MCF 10A (cell line): ENCODE data around the gene RAB36. TPM values are rescaled to one million over a fixed set of nuclear protein-coding genes. Genes with fewer than 3 reads are reported as not detected.
"Not testable (repeated sequence)": the region's sequence is repeated elsewhere in the genome, so short reads cannot be mapped to it uniquely, and the experiment has no call there.

Experiments
- BruUV-seq: library from RNA; stranded (reverse); fragments of 400-500 nt; replicated peaks from 2 replicates; lab custom pipeline; 2021; lab: Mats Ljungman, UMichigan
- CTCF ChIA-PET: fragments of 300-600 bp; sonication (Branson Sonifier 250); formaldehyde crosslinking; extraction: SDS; loops from one replicate; lab custom pipeline; 2021; ENCODE audit warnings: antibody characterized with exemption, inconsistent platforms; lab: Yijun Ruan, JAX
- POLR2A ChIA-PET: fragments of 300-600, 350-650 bp; sonication (Branson Sonifier 250); formaldehyde crosslinking; extraction: SDS; loops from one replicate; lab custom pipeline; 2020; ENCODE audit warnings: antibody characterized with exemption, inconsistent platforms; lab: Yijun Ruan, JAX
- DNase-seq: peaks from one replicate; pipeline ENCODE4 v3.0.0-alpha.2; 2018; ENCODE audit not compliant: unreplicated experiment
- H3K27ac Mint-ChIP-seq: one replicate; pipeline ENCODE4 v1.8.0; 2022; ENCODE audit warnings: mild to moderate bottlenecking, low read depth, mixed read lengths; ENCODE audit not compliant: unreplicated experiment
- H3K27me3 Mint-ChIP-seq: one replicate; pipeline ENCODE4 v1.8.0; 2022; ENCODE audit warnings: mixed read lengths; ENCODE audit not compliant: insufficient read depth, unreplicated experiment
- H3K36me3 Mint-ChIP-seq: one replicate; pipeline ENCODE4 v1.8.0; 2022; ENCODE audit warnings: mild to moderate bottlenecking, moderate library complexity, mixed read lengths; ENCODE audit not compliant: insufficient read depth, unreplicated experiment
- H3K4me1 Mint-ChIP-seq: one replicate; pipeline ENCODE4 v1.8.0; 2022; ENCODE audit warnings: mixed read lengths; ENCODE audit not compliant: insufficient read depth, unreplicated experiment
- H3K4me3 Mint-ChIP-seq: one replicate; pipeline ENCODE4 v1.8.0; 2022; ENCODE audit warnings: mild to moderate bottlenecking, moderate library complexity, mixed read lengths; ENCODE audit not compliant: unreplicated experiment
- H3K9me3 Mint-ChIP-seq: one replicate; pipeline ENCODE4 v1.8.0; 2022; ENCODE audit warnings: mixed read lengths; ENCODE audit not compliant: unreplicated experiment
- intact Hi-C: fragments of 100-400 bp; cut with micrococcal nuclease; formaldehyde crosslinking; loops from 2 replicates; pipeline ENCODE4 v1.14.1; 2022
- total RNA-seq: library from RNA; stranded (reverse); gene quantifications from 2 replicates; pipeline ENCODE4 v1.2.3, GENCODE V29; 2022
- TF ChIP-seq, protein P1 (sequence below): fragments of 200-600 bp; IDR thresholded peaks from one replicate; pipeline ENCODE4 v1.8.0; 2022; ENCODE audit warnings: antibody characterized with exemption, mild to moderate bottlenecking; ENCODE audit not compliant: unreplicated experiment

Gene RAB36
- total RNA-seq, 1 experiment from 2014 or later, result 8.5 TPM

DNA sequence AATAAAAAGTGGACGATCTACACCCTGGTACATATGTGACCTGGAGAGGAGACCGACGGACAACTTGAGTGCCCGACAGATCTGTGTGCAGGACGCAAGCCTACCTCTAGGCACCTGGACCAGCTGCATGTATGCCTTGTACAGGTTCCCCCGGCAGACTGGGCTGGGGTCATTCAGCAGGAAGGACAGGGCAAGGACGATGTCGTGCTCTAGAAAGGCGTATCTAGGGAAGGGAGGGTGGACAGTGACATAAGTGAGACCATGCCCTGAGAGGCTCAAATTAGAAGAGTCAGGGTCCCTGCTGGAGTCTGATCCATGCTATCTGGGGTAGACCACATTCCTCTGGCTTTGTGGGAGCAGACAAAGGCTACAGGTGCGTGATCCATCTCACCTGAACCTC lies 11.4 kb upstream of the RAB36 start:
- POLR2A ChIA-PET, result no interaction called here
- Mint-ChIP-seq H3K27ac (no peak overlapping the region), H3K36me3 (no peaks in the 10 kb centered on the region), H3K27me3 (peaks cover 19% of the 10 kb centered on the region), H3K4me3 (no peak overlapping the region), H3K9me3 (no peaks in the 10 kb centered on the region), H3K4me1 (no peaks in the 10 kb centered on the region)
- no TSS peak for BruUV-seq
- CTCF ChIA-PET, result interaction anchor here (0.9 to 3.3 kb wide), 2 partner anchors 12 to 175 kb away, joined by 4 to 33 read pairs; no protein-coding TSS in a partner anchor
- TF ChIP-seq, protein P1, sequence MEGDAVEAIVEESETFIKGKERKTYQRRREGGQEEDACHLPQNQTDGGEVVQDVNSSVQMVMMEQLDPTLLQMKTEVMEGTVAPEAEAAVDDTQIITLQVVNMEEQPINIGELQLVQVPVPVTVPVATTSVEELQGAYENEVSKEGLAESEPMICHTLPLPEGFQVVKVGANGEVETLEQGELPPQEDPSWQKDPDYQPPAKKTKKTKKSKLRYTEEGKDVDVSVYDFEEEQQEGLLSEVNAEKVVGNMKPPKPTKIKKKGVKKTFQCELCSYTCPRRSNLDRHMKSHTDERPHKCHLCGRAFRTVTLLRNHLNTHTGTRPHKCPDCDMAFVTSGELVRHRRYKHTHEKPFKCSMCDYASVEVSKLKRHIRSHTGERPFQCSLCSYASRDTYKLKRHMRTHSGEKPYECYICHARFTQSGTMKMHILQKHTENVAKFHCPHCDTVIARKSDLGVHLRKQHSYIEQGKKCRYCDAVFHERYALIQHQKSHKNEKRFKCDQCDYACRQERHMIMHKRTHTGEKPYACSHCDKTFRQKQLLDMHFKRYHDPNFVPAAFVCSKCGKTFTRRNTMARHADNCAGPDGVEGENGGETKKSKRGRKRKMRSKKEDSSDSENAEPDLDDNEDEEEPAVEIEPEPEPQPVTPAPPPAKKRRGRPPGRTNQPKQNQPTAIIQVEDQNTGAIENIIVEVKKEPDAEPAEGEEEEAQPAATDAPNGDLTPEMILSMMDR, result no peak
- no peak for DNase-seq
- intact Hi-C loops, result no loop called here

DNA sequence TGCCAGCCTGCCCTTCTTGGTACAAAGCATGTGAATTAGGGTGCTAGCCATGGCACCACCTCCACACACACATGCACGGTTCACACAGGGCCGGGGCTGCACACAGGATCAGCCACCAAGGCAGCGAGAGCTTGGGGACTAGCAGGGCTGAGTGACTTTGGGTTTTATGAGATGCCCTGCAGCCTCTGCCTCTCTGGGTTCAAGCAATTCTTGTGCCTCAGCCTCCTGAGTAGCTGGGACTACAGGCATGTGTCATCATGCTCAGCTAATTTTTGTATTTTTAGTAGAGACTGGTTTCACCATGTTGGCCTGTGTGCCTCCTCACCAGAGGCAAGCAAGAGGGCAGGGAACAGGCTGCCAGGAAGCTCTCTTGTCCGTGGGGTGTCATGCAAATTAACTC lies 8.3 kb upstream of the RAB36 start:
- H3K4me3 Mint-ChIP-seq, BruUV-seq, H3K9me3 Mint-ChIP-seq, intact Hi-C loops, H3K4me1 Mint-ChIP-seq, H3K36me3 Mint-ChIP-seq, DNase-seq, H3K27me3 Mint-ChIP-seq, H3K27ac Mint-ChIP-seq: not testable (repeated sequence)
- CTCF ChIA-PET, result interaction anchor here (0.6 to 5.9 kb wide), 2 partner anchors 88 to 179 kb away, joined by 3 to 45 read pairs; no protein-coding TSS in a partner anchor
- POLR2A ChIA-PET, result interaction anchor here (0.6 kb wide), 1 partner anchor 259 kb away, joined by 3 read pairs; no protein-coding TSS in a partner anchor

- Mint-ChIP-seq H3K4me3 (no peak overlapping the region), H3K27me3 (no peaks in the 10 kb centered on the region), H3K9me3 (no peaks in the 10 kb centered on the region), H3K27ac (no peak overlapping the region), H3K4me1 (no peaks in the 10 kb centered on the region), H3K36me3 (no peaks in the 10 kb centered on the region)
- intact Hi-C loops, result no loop called here
- ChIA-PET CTCF (interaction anchor here (5.9 kb wide), 1 partner anchor 179 kb away, joined by 45 read pairs; no protein-coding TSS in a partner anchor), POLR2A (interaction anchor here (0.6 to 0.7 kb wide), 2 partner anchors 19 to 259 kb away, joined by 3 read pairs; no protein-coding TSS in a partner anchor)
- TF ChIP-seq, protein P1, result no peak
- no TSS peak for BruUV-seq
- no peak for DNase-seq
These were observed 7.8 kb upstream of the RAB36 start for GRCh38 chr22:23137468-23137867.

- H3K4me3 Mint-ChIP-seq, result no peak overlapping the region
- TF ChIP-seq, protein P1, result no peak
- H3K9me3 Mint-ChIP-seq, result no peaks in the 10 kb centered on the region
- no peak for DNase-seq
- intact Hi-C loops, result no loop called here
- BruUV-seq, result no TSS peak
- H3K36me3 Mint-ChIP-seq, result no peaks in the 10 kb centered on the region
- ChIA-PET CTCF (interaction anchor here (0.6 to 5.9 kb wide), 2 partner anchors 40 to 180 kb away, joined by 3 to 45 read pairs; no protein-coding TSS in a partner anchor), POLR2A (interaction anchor here (0.7 kb wide), 1 partner anchor 18 kb away, joined by 3 read pairs; no protein-coding TSS in a partner anchor)
- H3K4me1 Mint-ChIP-seq, result no peaks in the 10 kb centered on the region
- H3K27ac Mint-ChIP-seq, result no peak overlapping the region
- no peaks in the 10 kb centered on the region for H3K27me3 Mint-ChIP-seq
These were observed 7.2 kb upstream of the RAB36 start for GRCh38 chr22:23137905-23138561.
